A549 (cell line): ENCODE measurements around the gene SELENOK. TPM values are rescaled to one million over a fixed set of nuclear protein-coding genes. Genes with fewer than 3 reads are reported as not detected.

Source experiments
- ATAC-seq, 2 experiments: fragments of 200-7000 bp in 1 of 2; fragments of >200 bp in 1 of 2; cut with Nextera tagmentation in 1 of 2; cut with Tn5 transposase in 1 of 2; 3 replicates each; pipeline versions ENCODE4 v1.8.0 to v1.9.1; 2018 to 2020; ENCODE audit warnings: mild to moderate bottlenecking in 1 of 2, moderate library complexity in 1 of 2
- CTCF ChIA-PET: fragments of 300-600 bp; sonication (Branson Sonifier 250); formaldehyde crosslinking; extraction: SDS; loops from one replicate; lab custom pipeline; 2021; ENCODE audit warnings: antibody characterized with exemption, inconsistent platforms; lab: Yijun Ruan, JAX
- POLR2A ChIA-PET: fragments of 350-600 bp; formaldehyde crosslinking; extraction: SDS; loops from one replicate; lab custom pipeline; 2021; ENCODE audit warnings: antibody characterized with exemption, inconsistent platforms; lab: Yijun Ruan, JAX
- DNase-seq, 2 experiments: peaks; one replicate each; pipeline versions ENCODE4 v3.0.0 to v3.0.0-alpha.2; 2011 to 2016; ENCODE audit warnings: low read depth in 1 of 2, low spot score in 1 of 2
- FAIRE-seq: peaks from 2 replicates; lab custom pipeline; 2011; peaks lifted over from hg19 to GRCh38; lab: Jason Lieb, UNC
- H3K27ac ChIP-seq, 2 experiments: fragments of >200 bp; sonication (Bioruptor Twin); formaldehyde crosslinking; 3 replicates each; pipeline ENCODE4 v1.5.1; 2016 to 2017
- H3K4me1 ChIP-seq: fragments of >200 bp; sonication (Bioruptor Twin); formaldehyde crosslinking; 3 replicates; pipeline ENCODE4 v1.6.1; 2016
- H3K4me2 ChIP-seq: fragments of >200 bp; sonication (Bioruptor Twin); formaldehyde crosslinking; 3 replicates; pipeline ENCODE4 v1.6.1; 2016
- H3K4me3 ChIP-seq: fragments of >200 bp; sonication (Bioruptor Twin); formaldehyde crosslinking; 3 replicates; pipeline ENCODE4 v1.5.1; 2016
- H3K9me3 ChIP-seq: fragments of >200 bp; sonication (Bioruptor Twin); formaldehyde crosslinking; 3 replicates; pipeline ENCODE4 v1.6.1; 2016
- CBX2 ChIP-seq: fragments of 200-600 bp; sonication (generic); IDR thresholded peaks from 2 replicates; pipeline ENCODE4 v1.6.1; 2016; ENCODE audit warnings: low read depth, mild to moderate bottlenecking, borderline replicate concordance
- ESRRA ChIP-seq: fragments of 150-350 bp; IDR thresholded peaks from 2 replicates; pipeline ENCODE4 v1.6.1; 2014; ENCODE audit warnings: mild to moderate bottlenecking, low read length, borderline replicate concordance
- FOSB ChIP-seq: fragments of 250-450 bp; sonication (Bioruptor Pico); IDR thresholded peaks from 2 replicates; pipeline ENCODE4 v1.5.0; 2020; ENCODE audit warnings: mild to moderate bottlenecking, moderate library complexity
- HOXA7 ChIP-seq: fragments of 250-450 bp; sonication (Bioruptor Pico); IDR thresholded peaks from 2 replicates; pipeline ENCODE4 v1.5.0; 2020; ENCODE audit warnings: mild to moderate bottlenecking, moderate library complexity
- KDM1A ChIP-seq: fragments of 200-600 bp; sonication (generic); IDR thresholded peaks from 2 replicates; pipeline ENCODE4 v1.6.1; 2016; ENCODE audit warnings: low read depth, mild to moderate bottlenecking
- MAZ ChIP-seq: fragments of 150-350 bp; IDR thresholded peaks from 2 replicates; pipeline ENCODE4 v1.6.1; 2014; ENCODE audit warnings: antibody characterized with exemption, low read depth, low read length, borderline replicate concordance
- MYC ChIP-seq: IDR thresholded peaks from 2 replicates; pipeline ENCODE4 v1.6.1; 2012; ENCODE audit warnings: mild to moderate bottlenecking, inconsistent platforms, low read length, improper control_type of control experiment, borderline replicate concordance
- NFE2L2 ChIP-seq: fragments of 150-350 bp; conservative IDR thresholded peaks from 2 replicates; pipeline ENCODE4 v1.6.1; 2014; ENCODE audit warnings: low read length
- NPAS2 ChIP-seq: fragments of 250-450 bp; sonication (Bioruptor Pico); IDR thresholded peaks from 2 replicates; pipeline ENCODE4 v1.8.0; 2022; ENCODE audit warnings: mild to moderate bottlenecking, moderate library complexity, borderline replicate concordance
- NR3C1 ChIP-seq: fragments of >200 bp; sonication (Bioruptor Twin); formaldehyde crosslinking; IDR thresholded peaks from 3 replicates; pipeline ENCODE4 v1.6.1; 2017
- PHF8 ChIP-seq: fragments of 200-600 bp; sonication (generic); IDR thresholded peaks from 2 replicates; pipeline ENCODE4 v1.6.1; 2016; ENCODE audit warnings: low read depth, mild to moderate bottlenecking, antibody characterized with exemption, moderate library complexity, borderline replicate concordance
- POLR2AphosphoS2 ChIP-seq: conservative IDR thresholded peaks from 2 replicates; pipeline ENCODE4 v1.6.1; 2012; ENCODE audit warnings: low read length, improper control_type of control experiment, inconsistent platforms
- SREBF2 ChIP-seq: fragments of 450-650 bp; IDR thresholded peaks from 2 replicates; pipeline ENCODE4 v1.6.1; 2014; ENCODE audit warnings: mild to moderate bottlenecking, moderate library complexity
- TFCP2L1 ChIP-seq: fragments of 250-450 bp; sonication (Bioruptor Pico); IDR thresholded peaks from 2 replicates; pipeline ENCODE4 v1.5.0; 2021; ENCODE audit warnings: mild to moderate bottlenecking
- ZFP36 ChIP-seq: fragments of 450-650 bp; IDR thresholded peaks from 2 replicates; pipeline ENCODE4 v1.6.1; 2014; ENCODE audit warnings: borderline replicate concordance; ENCODE audit not compliant: partially characterized antibody
- ZSCAN20 ChIP-seq: fragments of 250-450 bp; sonication (Bioruptor Pico); IDR thresholded peaks from 2 replicates; pipeline ENCODE4 v1.8.0; 2022; ENCODE audit warnings: mild to moderate bottlenecking, moderate library complexity
- WGBS: methylation state at CpG from one replicate; pipeline ENCODE4 v1.1.6; 2017; ENCODE audit errors: missing lambda C conversion rate; 5-methylcytosine and 5-hydroxymethylcytosine counted together
- polyA plus RNA-seq, 4 experiments: library from polyadenylated mRNA; depleted of rRNA in 3 of 4; stranded (reverse); fragments of >200 nt; fragmentation: RNase III in 1 of 4; extraction: RNeasy Plus Mini Kit Qiagen cat#74134 plus additional on column Dnase treatment in 1 of 4; gene quantifications; 2 replicates in 3 of 4; 3 replicates in 1 of 4; pipeline ENCODE4 v1.2.3, GENCODE V29; 2011 to 2017
- TF ChIP-seq, protein P1 (sequence below): IDR thresholded peaks from 2 replicates; pipeline ENCODE4 v1.6.1; 2012; ENCODE audit warnings: low read depth, borderline replicate concordance
- TF ChIP-seq, protein P2 (sequence below): fragments of >200 bp; sonication (Bioruptor Twin); formaldehyde crosslinking; IDR thresholded peaks from 3 replicates; pipeline ENCODE4 v1.5.1; 2016
- TF ChIP-seq, protein P3 (sequence below): fragments of 150-350 bp; IDR thresholded peaks from 2 replicates; pipeline ENCODE4 v1.6.1; 2014; ENCODE audit warnings: low read depth, mild to moderate bottlenecking, low read length
- TF ChIP-seq, protein P4 (sequence below): fragments of 450-650 bp; IDR thresholded peaks from 2 replicates; pipeline ENCODE4 v1.6.1; 2014; ENCODE audit warnings: antibody characterized with exemption

Gene SELENOK
- polyA plus RNA-seq, 2 of the 4 experiments (the other 2 are of a cell fraction): 44.3 to 54.3 TPM

DNA sequence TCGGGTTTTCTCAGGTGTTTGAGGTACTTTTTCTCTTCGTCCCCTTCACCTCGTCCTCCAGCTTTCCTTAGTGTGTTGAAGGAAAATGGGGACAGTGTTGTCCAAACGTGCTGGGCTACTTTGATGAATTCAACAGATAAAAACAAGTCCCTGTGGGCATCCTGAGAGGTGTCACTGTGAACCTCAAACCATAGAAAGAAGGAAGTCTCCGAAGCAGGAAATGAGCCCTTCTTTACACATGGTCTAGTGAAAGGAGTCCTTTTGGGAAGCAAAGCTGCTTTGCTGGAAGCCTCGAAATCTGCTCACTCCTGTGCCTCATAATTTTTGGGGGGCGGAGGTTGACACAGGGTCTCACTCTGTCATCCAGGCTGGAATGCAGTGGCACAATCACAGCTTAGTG is 34.7 kb downstream of the SELENOK start:
- no peaks in the 10 kb centered on the region for H3K9me3 ChIP-seq
- 68% methylated on average over 7 of the region's 7 CpGs for WGBS
- no peaks in the 10 kb centered on the region for H3K4me1 ChIP-seq
- H3K4me2 ChIP-seq: no peak overlapping the region
- ChIA-PET POLR2A (no interaction called here), CTCF (interaction anchor here (1.3 to 1.8 kb wide), 2 partner anchors 11 kb away, joined by 3 to 4 read pairs; no protein-coding TSS in a partner anchor)
- no peak overlapping the region for H3K4me3 ChIP-seq
- ATAC-seq: no peak
- H3K27ac ChIP-seq: no peak overlapping the region
- no peak for FAIRE-seq
- no peak for DNase-seq
- TF ChIP-seq NPAS2 (CRISPR knock-in tag) (no peak), NR3C1 (no peak), MAZ (no peak), POLR2AphosphoS2 (no peak), PHF8 (no peak), NFE2L2 (no peak), ZFP36 (no peak), CBX2 (no peak)
- TF ChIP-seq, protein P1, sequence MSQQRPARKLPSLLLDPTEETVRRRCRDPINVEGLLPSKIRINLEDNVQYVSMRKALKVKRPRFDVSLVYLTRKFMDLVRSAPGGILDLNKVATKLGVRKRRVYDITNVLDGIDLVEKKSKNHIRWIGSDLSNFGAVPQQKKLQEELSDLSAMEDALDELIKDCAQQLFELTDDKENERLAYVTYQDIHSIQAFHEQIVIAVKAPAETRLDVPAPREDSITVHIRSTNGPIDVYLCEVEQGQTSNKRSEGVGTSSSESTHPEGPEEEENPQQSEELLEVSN: no peak

DNA sequence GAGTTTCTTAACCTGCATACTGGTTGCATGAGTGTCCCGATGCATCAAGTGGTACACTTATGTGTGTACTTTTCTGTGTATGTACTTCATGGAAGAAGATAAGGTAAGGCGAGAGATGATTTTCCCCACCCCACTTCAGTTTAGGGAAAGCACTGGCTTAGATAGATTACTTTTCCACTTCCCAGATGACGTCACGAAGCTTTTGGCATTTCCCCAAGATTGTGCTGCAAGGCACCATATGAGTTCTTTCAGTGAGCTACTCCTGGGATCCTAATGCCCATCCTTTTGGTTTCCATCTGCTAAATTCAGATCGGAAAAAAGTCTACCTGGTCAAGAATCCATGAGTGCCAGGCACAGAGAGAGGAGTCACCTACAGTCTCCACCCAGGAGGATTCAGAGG is 40.8 kb downstream of the SELENOK start:
- FAIRE-seq (no peak), ATAC-seq (no peak)

More for the DNA sequence above, 40.8 kb downstream of the SELENOK start:
- Histone ChIP-seq H3K9me3 (no peaks in the 10 kb centered on the region), H3K4me3 (no peak overlapping the region), H3K27ac (no peak overlapping the region), H3K4me2 (no peak overlapping the region)
- CTCF ChIA-PET: no interaction called here
- TF ChIP-seq, protein P1: no peak
- TF ChIP-seq FOSB (no peak), ESRRA (no peak), TFCP2L1 (no peak), MYC (no peak), SREBF2 (no peak), NFE2L2 (no peak), ZSCAN20 (no peak), POLR2AphosphoS2 (no peak), KDM1A (no peak), HOXA7 (no peak)
- TF ChIP-seq, protein P2, sequence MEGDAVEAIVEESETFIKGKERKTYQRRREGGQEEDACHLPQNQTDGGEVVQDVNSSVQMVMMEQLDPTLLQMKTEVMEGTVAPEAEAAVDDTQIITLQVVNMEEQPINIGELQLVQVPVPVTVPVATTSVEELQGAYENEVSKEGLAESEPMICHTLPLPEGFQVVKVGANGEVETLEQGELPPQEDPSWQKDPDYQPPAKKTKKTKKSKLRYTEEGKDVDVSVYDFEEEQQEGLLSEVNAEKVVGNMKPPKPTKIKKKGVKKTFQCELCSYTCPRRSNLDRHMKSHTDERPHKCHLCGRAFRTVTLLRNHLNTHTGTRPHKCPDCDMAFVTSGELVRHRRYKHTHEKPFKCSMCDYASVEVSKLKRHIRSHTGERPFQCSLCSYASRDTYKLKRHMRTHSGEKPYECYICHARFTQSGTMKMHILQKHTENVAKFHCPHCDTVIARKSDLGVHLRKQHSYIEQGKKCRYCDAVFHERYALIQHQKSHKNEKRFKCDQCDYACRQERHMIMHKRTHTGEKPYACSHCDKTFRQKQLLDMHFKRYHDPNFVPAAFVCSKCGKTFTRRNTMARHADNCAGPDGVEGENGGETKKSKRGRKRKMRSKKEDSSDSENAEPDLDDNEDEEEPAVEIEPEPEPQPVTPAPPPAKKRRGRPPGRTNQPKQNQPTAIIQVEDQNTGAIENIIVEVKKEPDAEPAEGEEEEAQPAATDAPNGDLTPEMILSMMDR: no peak
- TF ChIP-seq, protein P3, sequence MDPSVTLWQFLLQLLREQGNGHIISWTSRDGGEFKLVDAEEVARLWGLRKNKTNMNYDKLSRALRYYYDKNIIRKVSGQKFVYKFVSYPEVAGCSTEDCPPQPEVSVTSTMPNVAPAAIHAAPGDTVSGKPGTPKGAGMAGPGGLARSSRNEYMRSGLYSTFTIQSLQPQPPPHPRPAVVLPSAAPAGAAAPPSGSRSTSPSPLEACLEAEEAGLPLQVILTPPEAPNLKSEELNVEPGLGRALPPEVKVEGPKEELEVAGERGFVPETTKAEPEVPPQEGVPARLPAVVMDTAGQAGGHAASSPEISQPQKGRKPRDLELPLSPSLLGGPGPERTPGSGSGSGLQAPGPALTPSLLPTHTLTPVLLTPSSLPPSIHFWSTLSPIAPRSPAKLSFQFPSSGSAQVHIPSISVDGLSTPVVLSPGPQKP: no peak
- TF ChIP-seq, protein P4, sequence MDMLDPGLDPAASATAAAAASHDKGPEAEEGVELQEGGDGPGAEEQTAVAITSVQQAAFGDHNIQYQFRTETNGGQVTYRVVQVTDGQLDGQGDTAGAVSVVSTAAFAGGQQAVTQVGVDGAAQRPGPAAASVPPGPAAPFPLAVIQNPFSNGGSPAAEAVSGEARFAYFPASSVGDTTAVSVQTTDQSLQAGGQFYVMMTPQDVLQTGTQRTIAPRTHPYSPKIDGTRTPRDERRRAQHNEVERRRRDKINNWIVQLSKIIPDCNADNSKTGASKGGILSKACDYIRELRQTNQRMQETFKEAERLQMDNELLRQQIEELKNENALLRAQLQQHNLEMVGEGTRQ: no peak
- TF ChIP-seq, all 56 proteins: peak for 0
- H3K4me1 ChIP-seq: no peaks in the 10 kb centered on the region
- WGBS: 75% methylated on average over 5 of the region's 5 CpGs
- POLR2A ChIA-PET: no interaction called here
- no peak for DNase-seq
